Stimulated activated naive CD8-positive, alpha-beta T cell treated with anti-CD3 and anti-CD28 coated beads, Interleukin-15, amount 100 ng/mL, for 72 hours (primary cell): ENCODE measurements around the gene FAM241B.

ENCODE experiments used
- ATAC-seq: fragments of 150-1000 bp; cut with Tn5 transposase; 2 replicates; pipeline ENCODE4 v1.10.0; 2021; ENCODE audit warnings: mild to moderate bottlenecking, moderate library complexity
- DNase-seq, 2 donors: peaks; one replicate each; pipeline ENCODE4 v3.0.0; 2021 to 2022
- H3K27ac Mint-ChIP-seq, 2 donors: one replicate each; pipeline ENCODE4 v1.8.0; 2022; ENCODE audit warnings: mild to moderate bottlenecking in 2 of 2, mixed read lengths in 2 of 2, moderate library complexity in 2 of 2
- H3K27me3 Mint-ChIP-seq: one replicate; pipeline ENCODE4 v1.8.0; 2022; ENCODE audit warnings: mixed read lengths
- H3K4me1 Mint-ChIP-seq: one replicate; pipeline ENCODE4 v1.8.0; 2022; ENCODE audit warnings: mild to moderate bottlenecking, mixed read lengths
- H3K4me3 Mint-ChIP-seq, 2 donors: one replicate each; pipeline ENCODE4 v1.8.0; 2022; ENCODE audit warnings: mild to moderate bottlenecking in 2 of 2, mixed read lengths in 2 of 2, moderate library complexity in 1 of 2
- H3K9me3 Mint-ChIP-seq, 2 donors: one replicate each; pipeline ENCODE4 v1.8.0; 2022; ENCODE audit warnings: mixed read lengths in 2 of 2

Gene FAM241B, protein sequence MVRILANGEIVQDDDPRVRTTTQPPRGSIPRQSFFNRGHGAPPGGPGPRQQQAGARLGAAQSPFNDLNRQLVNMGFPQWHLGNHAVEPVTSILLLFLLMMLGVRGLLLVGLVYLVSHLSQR

GRCh38 chr10:69629897-69630650, at the start of gene FAM241B:
FAM241B (plus strand) TSS chr10:69630247; CDS start chr10:69631744, 1,497 bp downstream.
- DNase-seq = peak; percentile 78 to 82
- Mint-ChIP-seq H3K4me1 (peaks cover 15% of the 10 kb centered on the region), H3K4me3 (peak within 1 kb of the TSS; percentile 66 to 72), H3K27ac (peak within 1 kb of the TSS; percentile 27 to 73), H3K9me3 (peaks cover 4 to 5% of the 10 kb centered on the region in 2 donors), H3K27me3 (no peaks in the 10 kb centered on the region)
- peak; percentile 89 for ATAC-seq

DNA sequence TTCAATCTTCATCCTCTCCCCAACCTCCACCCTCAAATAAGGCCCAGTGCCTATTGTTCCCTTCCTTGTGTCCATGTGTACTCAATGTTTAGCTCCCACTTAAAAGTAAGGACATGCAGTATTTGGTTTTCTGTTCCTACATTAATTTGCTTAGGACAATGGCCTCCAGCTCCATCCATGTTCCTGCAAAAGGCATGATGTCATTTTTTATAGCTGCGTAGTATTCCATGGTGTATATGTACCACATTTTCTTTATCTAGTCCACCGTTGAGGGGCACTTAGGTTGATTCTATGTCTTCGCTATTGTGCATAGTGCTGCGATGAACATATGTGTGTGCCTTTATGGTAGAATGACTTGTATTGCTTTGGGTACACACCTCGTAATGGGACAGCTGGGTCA, 49.6 kb upstream of the FAM241B start:
- ATAC-seq (no peak), DNase-seq (no peak)
- H3K27me3 Mint-ChIP-seq = peaks cover 52% of the 10 kb centered on the region
- no peak overlapping the region for H3K27ac Mint-ChIP-seq
- no peaks in the 10 kb centered on the region for H3K4me1 Mint-ChIP-seq
- H3K4me3 Mint-ChIP-seq = no peak overlapping the region
- H3K9me3 Mint-ChIP-seq = no peaks in the 10 kb centered on the region

GRCh38 chr10:69583106-69583505, 46.9 kb upstream of the FAM241B start:
- no peak for DNase-seq
- no peak overlapping the region for H3K27ac Mint-ChIP-seq
- no peak for ATAC-seq
- H3K9me3 Mint-ChIP-seq = no peaks in the 10 kb centered on the region
- H3K4me3 Mint-ChIP-seq = no peak overlapping the region
- H3K27me3 Mint-ChIP-seq = peaks cover 25% of the 10 kb centered on the region
- H3K4me1 Mint-ChIP-seq = peaks cover 3% of the 10 kb centered on the region

DNA sequence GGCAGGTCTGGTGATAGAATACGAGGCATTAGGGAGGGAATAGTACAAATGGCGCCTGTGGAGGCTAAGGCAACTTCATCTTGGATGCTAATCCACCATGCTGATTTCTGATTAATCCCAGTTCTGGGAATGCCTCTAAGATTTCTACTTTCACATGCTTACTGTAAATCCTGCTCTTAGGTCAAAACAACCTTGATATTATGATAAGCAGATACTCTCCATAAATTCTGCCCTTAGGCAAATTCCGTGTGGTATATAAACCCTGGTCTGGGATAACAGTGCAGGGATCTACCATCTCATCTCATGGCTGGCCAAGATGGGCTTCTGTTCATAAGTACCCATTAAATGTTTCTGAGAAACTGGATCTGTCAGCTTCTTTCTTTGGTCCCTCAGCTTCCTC, 45.4 kb upstream of the FAM241B start:
- Mint-ChIP-seq H3K27me3 (peaks cover 10% of the 10 kb centered on the region), H3K4me3 (no peak overlapping the region), H3K27ac (no peak overlapping the region), H3K4me1 (peaks cover 10% of the 10 kb centered on the region), H3K9me3 (no peaks in the 10 kb centered on the region)
- no peak for ATAC-seq
- no peak for DNase-seq

DNA sequence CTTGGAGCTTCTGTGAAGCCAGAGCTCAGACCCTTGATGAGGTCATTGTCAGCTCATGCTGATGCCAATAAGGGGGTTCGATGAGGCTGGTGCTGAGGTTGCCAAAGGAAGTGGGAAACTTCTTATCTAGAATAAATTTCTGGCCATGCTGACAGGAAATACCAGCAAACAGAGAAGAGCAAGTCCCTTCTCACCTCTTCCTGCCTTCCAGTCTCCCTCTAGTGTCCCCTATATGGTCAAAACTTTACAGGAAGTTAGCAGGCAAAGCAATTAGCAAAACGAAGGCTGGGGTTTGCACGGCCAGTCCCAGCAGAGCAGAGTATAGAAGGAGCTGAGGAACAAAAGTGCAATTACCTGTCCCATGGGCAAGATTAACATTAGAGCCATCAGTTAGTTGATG, 41.7 kb upstream of the FAM241B start:
- DNase-seq = no peak
- H3K4me3 Mint-ChIP-seq = no peak overlapping the region
- peak overlapping the region in 1 of 2 donors; percentile 67 for H3K27ac Mint-ChIP-seq
- H3K27me3 Mint-ChIP-seq = no peaks in the 10 kb centered on the region
- no peaks in the 10 kb centered on the region for H3K9me3 Mint-ChIP-seq
- H3K4me1 Mint-ChIP-seq = peaks cover 10% of the 10 kb centered on the region
- peak; percentile 85 for ATAC-seq

GRCh38 chr10:69600761-69601330, 29.2 kb upstream of the FAM241B start:
- ATAC-seq (no peak), DNase-seq (no peak)
- no peaks in the 10 kb centered on the region for H3K4me1 Mint-ChIP-seq
- H3K9me3 Mint-ChIP-seq = no peaks in the 10 kb centered on the region
- H3K27ac Mint-ChIP-seq = no peak overlapping the region
- peaks cover 22% of the 10 kb centered on the region for H3K27me3 Mint-ChIP-seq
- H3K4me3 Mint-ChIP-seq = no peak overlapping the region

DNA sequence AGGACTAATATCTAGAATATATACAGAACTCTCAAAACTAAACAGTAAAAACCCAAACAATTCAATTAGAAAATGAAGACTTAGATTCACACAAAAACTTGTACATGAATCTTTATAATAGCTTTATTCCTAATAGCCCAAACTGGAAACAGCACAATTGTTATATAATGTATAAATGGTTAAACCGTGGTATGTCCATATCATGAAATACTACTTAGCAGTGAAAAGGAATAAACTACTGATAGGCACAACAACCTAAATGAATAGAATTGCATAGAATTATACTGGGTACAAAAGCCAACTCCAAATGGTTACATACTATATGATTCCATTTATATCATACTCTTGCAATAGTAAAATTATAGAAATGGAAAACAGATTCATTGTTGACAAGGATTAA, 21.0 kb upstream of the FAM241B start:
- Mint-ChIP-seq H3K9me3 (peaks cover 0 to 18% of the 10 kb centered on the region in 2 donors), H3K4me1 (no peaks in the 10 kb centered on the region), H3K27ac (no peak overlapping the region), H3K27me3 (no peaks in the 10 kb centered on the region), H3K4me3 (no peak overlapping the region)
- no peak for DNase-seq
- ATAC-seq = no peak

GRCh38 chr10:69612760-69613159, 17.3 kb upstream of the FAM241B start:
- no peak overlapping the region for H3K27ac Mint-ChIP-seq
- no peaks in the 10 kb centered on the region for H3K27me3 Mint-ChIP-seq
- ATAC-seq (no peak), DNase-seq (no peak)
- no peak overlapping the region for H3K4me3 Mint-ChIP-seq
- peaks cover 0 to 18% of the 10 kb centered on the region in 2 donors for H3K9me3 Mint-ChIP-seq
- no peaks in the 10 kb centered on the region for H3K4me1 Mint-ChIP-seq

DNA sequence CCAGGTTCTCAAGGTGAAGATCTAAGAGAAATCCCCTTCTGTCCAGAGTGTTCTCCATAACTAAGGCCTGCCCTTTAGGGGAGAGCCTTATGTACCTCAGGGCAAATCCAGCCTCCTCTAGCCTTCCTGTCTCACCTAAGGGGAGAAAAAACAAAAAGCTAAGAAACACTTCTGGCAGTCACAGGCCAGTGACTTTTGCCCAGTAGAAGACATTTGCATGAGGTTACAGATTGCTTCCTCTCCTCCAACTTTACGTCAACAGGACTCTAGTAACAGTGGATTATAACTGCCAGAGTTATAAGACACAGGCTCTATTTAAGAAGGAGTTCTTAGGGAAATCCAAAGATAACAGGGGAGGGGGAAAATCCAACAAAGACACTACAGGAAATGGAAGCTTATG, 15.9 kb upstream of the FAM241B start:
- Mint-ChIP-seq H3K4me1 (no peaks in the 10 kb centered on the region), H3K27ac (no peak overlapping the region), H3K4me3 (no peak overlapping the region), H3K9me3 (peaks cover 0 to 8% of the 10 kb centered on the region in 2 donors), H3K27me3 (no peaks in the 10 kb centered on the region)
- ATAC-seq = no peak
- no peak for DNase-seq

GRCh38 chr10:69616358-69616757, 13.7 kb upstream of the FAM241B start:
- DNase-seq (no peak), ATAC-seq (no peak)
- no peaks in the 10 kb centered on the region for H3K9me3 Mint-ChIP-seq
- no peak overlapping the region for H3K4me3 Mint-ChIP-seq
- no peaks in the 10 kb centered on the region for H3K27me3 Mint-ChIP-seq
- no peak overlapping the region for H3K27ac Mint-ChIP-seq
- peaks cover 20% of the 10 kb centered on the region for H3K4me1 Mint-ChIP-seq

GRCh38 chr10:69618746-69619145, 11.3 kb upstream of the FAM241B start:
- Mint-ChIP-seq H3K27me3 (no peaks in the 10 kb centered on the region), H3K4me3 (no peak overlapping the region), H3K27ac (no peak overlapping the region), H3K4me1 (peaks cover 23% of the 10 kb centered on the region), H3K9me3 (peaks cover 5% of the 10 kb centered on the region in 2 donors)
- ATAC-seq = no peak
- DNase-seq = no peak

DNA sequence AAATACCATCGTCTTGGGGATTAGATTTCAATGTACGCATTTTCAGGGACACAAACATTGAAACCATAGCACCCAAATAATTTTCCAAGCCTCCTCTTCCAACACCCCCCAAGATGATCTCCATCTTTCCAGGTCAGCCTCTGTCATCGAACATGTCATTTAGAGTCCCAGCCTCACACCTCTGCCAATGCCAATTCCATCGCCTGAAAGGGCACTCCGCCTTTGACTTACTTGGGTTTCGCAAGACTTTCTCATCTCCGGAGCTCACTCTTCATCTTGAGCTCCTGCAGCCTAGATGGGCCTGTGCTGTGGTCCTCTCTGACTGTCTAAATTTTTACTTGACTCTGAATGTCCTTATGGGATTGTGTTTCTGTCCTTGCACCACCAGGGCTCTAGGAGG, 10.4 kb upstream of the FAM241B start:
- no peaks in the 10 kb centered on the region for H3K27me3 Mint-ChIP-seq
- DNase-seq = no peak
- no peak for ATAC-seq
- no peak overlapping the region for H3K4me3 Mint-ChIP-seq
- H3K4me1 Mint-ChIP-seq = peaks cover 28% of the 10 kb centered on the region
- H3K9me3 Mint-ChIP-seq = peaks cover 14% of the 10 kb centered on the region in 2 donors
- no peak overlapping the region for H3K27ac Mint-ChIP-seq

GRCh38 chr10:69620625-69621024, 9.4 kb upstream of the FAM241B start:
- ATAC-seq = no peak
- H3K27me3 Mint-ChIP-seq = no peaks in the 10 kb centered on the region
- no peak overlapping the region for H3K4me3 Mint-ChIP-seq

GRCh38 chr10:69624245-69624786, 5.7 kb upstream of the FAM241B start:
- no peak for ATAC-seq
- no peak for DNase-seq
- H3K4me3 Mint-ChIP-seq = no peak overlapping the region

More at GRCh38 chr10:69620625-69621024, 9.4 kb upstream of the FAM241B start:
- Mint-ChIP-seq H3K4me1 (peaks cover 28% of the 10 kb centered on the region), H3K27ac (peak overlapping the region in 1 of 2 donors; percentile 72), H3K9me3 (peaks cover 19 to 21% of the 10 kb centered on the region in 2 donors)
- DNase-seq = no peak

GRCh38 chr10:69626826-69627225, 3.2 kb upstream of the FAM241B start:
- DNase-seq = no peak
- H3K4me1 Mint-ChIP-seq = peaks cover 19% of the 10 kb centered on the region
- no peak overlapping the region for H3K27ac Mint-ChIP-seq
- ATAC-seq = no peak
- peaks cover 19 to 21% of the 10 kb centered on the region in 2 donors for H3K9me3 Mint-ChIP-seq
- H3K27me3 Mint-ChIP-seq = no peaks in the 10 kb centered on the region
- no peak overlapping the region for H3K4me3 Mint-ChIP-seq

More at GRCh38 chr10:69624245-69624786, 5.7 kb upstream of the FAM241B start:
- Mint-ChIP-seq H3K9me3 (peaks cover 19 to 21% of the 10 kb centered on the region in 2 donors), H3K27ac (no peak overlapping the region), H3K4me1 (peaks cover 28% of the 10 kb centered on the region), H3K27me3 (no peaks in the 10 kb centered on the region)

DNA sequence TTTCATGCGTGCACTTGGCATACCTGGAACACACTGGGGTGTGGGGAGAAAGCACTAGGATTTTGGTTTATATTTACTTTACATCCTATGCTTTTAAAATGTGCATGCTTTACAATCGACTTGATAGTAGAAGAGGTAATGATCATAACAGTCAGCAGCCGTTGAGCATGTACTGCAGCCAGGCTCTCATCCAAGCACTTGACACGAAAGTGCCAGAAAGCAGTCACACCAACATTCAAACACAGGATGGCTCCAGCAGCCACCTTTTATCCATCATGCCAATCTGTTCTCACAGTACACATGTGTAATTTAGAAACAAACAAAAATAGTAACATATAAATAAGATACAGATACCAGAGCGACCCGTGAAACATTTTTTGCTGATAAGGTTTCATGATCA, 1.2 kb upstream of the FAM241B start:
- H3K4me1 Mint-ChIP-seq = peaks cover 20% of the 10 kb centered on the region
- no peak overlapping the region for H3K27ac Mint-ChIP-seq
- ATAC-seq (no peak), DNase-seq (no peak)
- no peak overlapping the region for H3K4me3 Mint-ChIP-seq
- H3K27me3 Mint-ChIP-seq = no peaks in the 10 kb centered on the region
- peaks cover 12 to 15% of the 10 kb centered on the region in 2 donors for H3K9me3 Mint-ChIP-seq
